Skeletal muscle tissue (tissue), 4 donors: Measurements from ENCODE around the gene AK9. TPM values are rescaled to one million over a fixed set of nuclear protein-coding genes. Genes with fewer than 3 reads are reported as not detected.
"Not testable (repeated sequence)": the region's sequence is repeated elsewhere in the genome, so short reads cannot be mapped to it uniquely, and the experiment has no call there.

Experiments used
- H3K27ac ChIP-seq: one replicate; pipeline ENCODE4 v1.7.0; 2013; ENCODE audit warnings: mild to moderate bottlenecking, low read depth, low read length, inconsistent platforms
- H3K27me3 ChIP-seq, 3 donors: one replicate each; pipeline ENCODE4 v1.7.0; 2013; ENCODE audit warnings: low read length in 3 of 3; ENCODE audit not compliant: control insufficient read depth in 3 of 3, insufficient read depth in 3 of 3
- H3K36me3 ChIP-seq, 3 donors: one replicate each; pipeline ENCODE4 v1.7.0; 2013; ENCODE audit warnings: low read length in 3 of 3; ENCODE audit not compliant: control insufficient read depth in 3 of 3, insufficient read depth in 3 of 3
- H3K4me1 ChIP-seq, 3 donors: one replicate each; pipeline ENCODE4 v1.7.0; 2013; ENCODE audit warnings: low read length in 3 of 3, mild to moderate bottlenecking in 3 of 3; ENCODE audit not compliant: control insufficient read depth in 3 of 3, insufficient read depth in 3 of 3
- H3K4me3 ChIP-seq, 3 donors: one replicate each; pipeline ENCODE4 v1.7.0; 2013; ENCODE audit warnings: low read length in 3 of 3
- H3K9ac ChIP-seq, 3 donors: one replicate each; pipeline ENCODE4 v1.7.0; 2013; ENCODE audit warnings: low read length in 3 of 3, mild to moderate bottlenecking in 3 of 3, moderate library complexity in 2 of 3, low read depth in 1 of 3
- H3K9me3 ChIP-seq, 3 donors: one replicate each; pipeline ENCODE4 v1.7.0; 2013; ENCODE audit warnings: low read length in 3 of 3; ENCODE audit not compliant: control insufficient read depth in 3 of 3
- total RNA-seq: library from RNA; depleted of rRNA; stranded (reverse); fragments of >200 nt; gene quantifications from one replicate; pipeline ENCODE4 v1.2.3, GENCODE V29; 2014
- donor health status: Osteomylitis.

The AK9 gene
- total RNA-seq, 1 donor from 2014 or later = 14.1 TPM

DNA sequence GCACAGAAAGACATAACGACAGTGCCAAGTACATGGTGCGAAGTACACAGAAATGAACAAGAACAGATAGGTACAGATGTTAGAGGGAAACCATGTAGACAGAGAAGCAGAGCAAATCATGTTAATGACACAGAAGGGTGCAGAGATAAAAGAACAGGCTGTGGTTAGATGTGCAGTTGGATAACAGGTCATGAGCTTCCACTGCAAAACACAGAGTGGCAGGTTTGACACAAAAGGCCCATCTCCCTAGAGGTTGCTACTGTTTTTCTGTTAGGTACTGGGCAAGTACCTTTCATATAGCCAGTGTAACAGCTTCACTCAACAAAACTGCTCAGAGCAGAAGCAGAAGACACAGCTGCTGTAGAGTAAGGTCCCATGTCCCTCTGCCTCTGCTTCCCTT lies 84.6 kb downstream of the AK9 start:
- Histone ChIP-seq H3K9ac (no peak overlapping the region), H3K4me1 (no peaks in the 10 kb centered on the region), H3K36me3 (peaks cover 2 to 10% (median 4%) of the 10 kb centered on the region in 3 donors), H3K9me3 (peaks cover 0 to 1% (median 0%) of the 10 kb centered on the region in 3 donors), H3K27me3 (no peaks in the 10 kb centered on the region), H3K27ac (no peak overlapping the region), H3K4me3 (no peak overlapping the region)

DNA sequence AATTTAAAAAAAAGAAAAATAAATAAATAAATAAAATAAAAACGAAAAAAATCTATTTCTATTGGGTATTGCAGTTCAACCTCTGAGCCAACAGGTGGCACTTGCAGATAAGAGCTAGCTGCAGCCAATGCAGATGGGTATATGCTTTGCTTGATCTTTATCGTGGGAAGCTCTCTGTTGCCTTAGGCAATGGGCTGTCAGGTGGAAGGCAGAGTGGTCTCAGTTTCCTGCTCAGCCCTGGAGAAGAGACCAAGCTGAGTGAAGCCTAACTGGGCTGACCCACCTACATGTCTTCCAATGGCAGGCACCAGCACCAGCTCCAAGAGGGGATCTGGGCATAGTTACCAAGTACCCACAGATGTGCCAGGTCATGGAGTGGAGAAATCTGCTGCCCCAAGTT lies 95.0 kb downstream of the AK9 start:
- Histone ChIP-seq H3K36me3 (no peaks in the 10 kb centered on the region), H3K27ac (no peak overlapping the region), H3K9me3 (peaks cover 0 to 4% (median 0%) of the 10 kb centered on the region in 3 donors), H3K4me3 (no peak overlapping the region), H3K4me1 (no peaks in the 10 kb centered on the region), H3K27me3 (no peaks in the 10 kb centered on the region), H3K9ac (no peak overlapping the region)

DNA sequence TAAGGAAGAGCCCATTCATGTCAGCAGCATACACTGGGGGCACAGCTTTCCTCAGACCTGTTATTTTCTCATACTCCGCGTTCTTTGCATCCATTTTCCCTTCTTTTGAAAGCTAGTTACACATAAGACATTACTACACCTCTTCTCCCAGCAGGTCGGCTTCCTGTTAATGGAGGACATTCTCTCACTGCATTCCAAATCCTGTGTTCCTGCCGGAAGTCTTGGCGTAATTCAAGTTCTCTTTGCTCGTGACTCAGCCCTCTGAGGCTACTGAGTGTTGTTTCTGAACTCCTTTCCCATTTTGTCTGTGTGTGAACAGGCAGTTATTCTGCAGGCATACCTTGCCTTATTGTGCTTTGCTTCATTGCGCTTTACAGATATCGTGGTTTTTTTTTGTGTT lies 110.5 kb downstream of the AK9 start:
- no peak overlapping the region for H3K4me3 ChIP-seq
- H3K27ac ChIP-seq = no peak overlapping the region
- H3K4me1 ChIP-seq = no peaks in the 10 kb centered on the region
- H3K36me3 ChIP-seq = peaks cover 0 to 6% (median 0%) of the 10 kb centered on the region in 3 donors
- no peak overlapping the region for H3K9ac ChIP-seq
- H3K9me3 ChIP-seq = no peaks in the 10 kb centered on the region
- no peaks in the 10 kb centered on the region for H3K27me3 ChIP-seq

DNA sequence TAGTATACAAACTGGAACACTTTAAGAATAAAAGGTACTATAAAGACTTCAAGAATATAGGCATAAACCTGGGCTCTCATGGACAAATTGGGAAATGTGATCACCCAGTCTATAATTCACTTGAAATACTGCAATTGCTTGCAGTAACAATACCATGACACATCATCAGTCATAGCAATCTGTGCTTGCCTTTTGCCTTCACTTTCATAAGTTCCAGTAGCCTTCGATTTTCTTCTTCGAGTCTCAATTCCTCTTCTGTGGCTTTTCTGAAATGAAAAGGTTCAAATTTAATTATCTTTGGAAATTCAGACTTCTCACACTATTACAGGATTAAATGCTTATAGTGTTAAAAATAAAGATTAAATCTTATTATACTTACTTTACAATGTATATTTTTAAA lies 111.6 kb downstream of the AK9 start:
- no peak overlapping the region for H3K4me3 ChIP-seq
- H3K27ac ChIP-seq = no peak overlapping the region
- H3K9ac ChIP-seq = no peak overlapping the region
- peaks cover 0 to 6% (median 0%) of the 10 kb centered on the region in 3 donors for H3K36me3 ChIP-seq
- no peaks in the 10 kb centered on the region for H3K27me3 ChIP-seq
- no peaks in the 10 kb centered on the region for H3K9me3 ChIP-seq
- H3K4me1 ChIP-seq = no peaks in the 10 kb centered on the region

DNA sequence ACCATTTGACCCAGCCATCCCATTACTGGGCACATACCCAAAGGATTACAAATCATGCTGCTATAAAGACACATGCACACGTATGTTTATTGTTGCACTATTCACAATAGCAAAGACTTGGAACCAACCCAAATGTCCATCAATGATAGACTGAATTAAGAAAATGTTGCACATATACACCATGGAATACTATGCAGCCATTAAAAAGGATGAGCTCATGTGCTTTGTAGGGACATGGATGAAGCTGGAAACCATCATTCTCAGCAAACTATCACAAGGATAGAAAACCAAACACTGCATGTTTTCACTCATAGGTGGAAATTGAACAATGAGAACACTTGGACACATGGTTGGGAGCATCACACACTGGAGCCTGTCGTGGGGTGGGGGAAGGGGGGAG lies 121.1 kb downstream of the AK9 start:
- H3K4me3 ChIP-seq, H3K27me3 ChIP-seq, H3K9me3 ChIP-seq, H3K27ac ChIP-seq, H3K4me1 ChIP-seq, H3K36me3 ChIP-seq, H3K9ac ChIP-seq: not testable (repeated sequence)

DNA sequence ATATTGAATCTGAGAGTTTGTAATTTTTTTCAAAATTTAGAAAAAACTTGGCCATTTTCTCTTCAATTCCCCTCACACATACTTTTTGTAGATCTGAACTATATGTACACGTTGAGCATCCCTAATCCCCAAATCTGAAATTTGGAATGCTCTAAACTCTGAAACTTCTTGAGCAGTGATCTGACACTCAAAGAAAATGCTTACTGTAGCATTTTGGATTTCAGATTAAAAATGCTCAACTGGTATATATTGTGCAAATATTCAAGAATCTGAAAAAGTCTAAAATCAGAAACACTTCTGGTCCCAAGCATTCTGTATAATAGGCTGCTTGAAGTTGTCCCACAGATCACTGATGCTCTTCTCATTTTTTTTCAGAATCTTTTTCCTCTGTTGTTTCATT lies 129.2 kb downstream of the AK9 start:
- H3K9me3 ChIP-seq = peaks cover 0 to 3% (median 2%) of the 10 kb centered on the region in 3 donors
- no peak overlapping the region for H3K27ac ChIP-seq
- peaks cover 0 to 10% (median 5%) of the 10 kb centered on the region in 3 donors for H3K36me3 ChIP-seq
- no peaks in the 10 kb centered on the region for H3K27me3 ChIP-seq
- no peak overlapping the region for H3K9ac ChIP-seq
- H3K4me1 ChIP-seq = no peaks in the 10 kb centered on the region
- H3K4me3 ChIP-seq = no peak overlapping the region

DNA sequence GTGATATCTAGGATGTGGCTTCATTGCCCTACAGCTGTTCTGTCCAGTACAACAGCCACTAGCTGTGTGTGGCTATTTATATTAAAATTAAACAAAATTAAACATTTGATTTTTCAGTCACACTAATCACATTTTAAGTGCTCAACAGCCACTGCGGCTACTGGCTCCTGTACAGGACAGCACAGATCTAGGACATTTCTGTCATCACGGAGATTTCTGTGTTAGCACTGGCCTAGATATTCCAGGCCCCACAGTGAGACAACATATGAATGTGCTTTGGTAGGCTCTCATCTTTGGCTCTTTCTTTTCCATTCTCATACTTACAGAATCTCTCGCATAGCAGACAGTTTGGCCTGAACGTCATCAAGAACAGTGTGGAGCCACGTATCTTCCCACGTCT lies 159.6 kb downstream of the AK9 start:
- no peak overlapping the region for H3K9ac ChIP-seq
- H3K36me3 ChIP-seq = no peaks in the 10 kb centered on the region
- H3K9me3 ChIP-seq = no peaks in the 10 kb centered on the region
- no peaks in the 10 kb centered on the region for H3K27me3 ChIP-seq
- no peak overlapping the region for H3K27ac ChIP-seq
- no peak overlapping the region for H3K4me3 ChIP-seq
- H3K4me1 ChIP-seq = no peaks in the 10 kb centered on the region

DNA sequence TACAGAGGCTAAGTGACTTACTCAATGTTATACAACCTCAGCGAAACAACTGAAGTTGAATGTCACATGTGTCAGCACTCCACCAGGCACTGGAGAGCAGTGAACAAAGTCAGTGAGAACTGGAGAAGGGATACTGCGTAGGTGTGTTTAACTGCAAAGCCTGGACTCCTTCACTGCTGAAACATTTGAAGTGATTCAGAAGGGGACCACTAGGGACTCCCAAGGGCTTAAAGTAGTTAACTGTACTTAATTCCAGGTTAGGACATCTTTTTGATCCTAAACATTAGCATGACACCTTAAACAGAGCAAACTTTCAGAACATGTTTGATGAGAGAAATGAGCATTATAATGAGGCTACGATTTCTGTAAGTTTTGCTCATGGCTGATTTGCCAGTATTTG lies 163.0 kb downstream of the AK9 start:
- Histone ChIP-seq H3K36me3 (no peaks in the 10 kb centered on the region), H3K27ac (no peak overlapping the region), H3K9me3 (no peaks in the 10 kb centered on the region), H3K4me1 (no peaks in the 10 kb centered on the region), H3K4me3 (no peak overlapping the region), H3K9ac (no peak overlapping the region), H3K27me3 (no peaks in the 10 kb centered on the region)

DNA sequence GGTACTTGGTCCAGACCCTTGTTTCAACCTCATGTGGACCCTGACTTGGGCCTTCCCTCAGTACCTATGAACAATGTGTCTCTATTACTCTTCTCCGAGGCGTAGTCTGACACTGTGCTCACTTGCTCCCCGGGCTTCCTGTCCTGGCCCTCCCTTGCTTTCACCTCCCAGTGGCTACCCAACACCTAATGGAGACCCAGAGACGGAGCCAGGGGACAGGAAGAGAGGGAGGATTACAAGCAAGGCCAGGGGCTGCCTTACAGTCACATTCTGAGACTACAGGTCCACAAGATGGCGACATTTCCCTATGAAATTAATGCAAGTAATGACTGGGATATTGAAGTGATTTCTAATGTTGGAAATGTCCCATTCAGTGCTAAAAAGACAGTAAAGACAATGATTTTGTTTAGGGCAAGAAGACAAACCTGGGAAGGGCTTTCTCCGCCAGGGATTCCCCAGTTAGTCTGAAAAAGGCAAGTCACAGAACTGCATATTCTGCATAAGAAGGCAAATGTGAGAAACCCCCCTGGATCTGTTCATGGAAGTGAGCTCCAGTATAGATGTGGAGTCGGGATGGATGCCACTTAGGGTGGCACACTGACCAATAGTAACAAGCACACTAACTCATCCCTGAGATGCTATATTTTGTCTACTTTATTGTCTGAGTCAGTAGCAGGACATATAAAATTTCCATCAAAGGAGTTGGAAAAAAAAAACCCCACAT lies 163.9 kb downstream of the AK9 start:
- Histone ChIP-seq H3K27ac (no peak overlapping the region), H3K4me1 (no peaks in the 10 kb centered on the region), H3K4me3 (no peak overlapping the region), H3K9me3 (no peaks in the 10 kb centered on the region), H3K36me3 (no peaks in the 10 kb centered on the region), H3K9ac (no peak overlapping the region), H3K27me3 (no peaks in the 10 kb centered on the region)

DNA sequence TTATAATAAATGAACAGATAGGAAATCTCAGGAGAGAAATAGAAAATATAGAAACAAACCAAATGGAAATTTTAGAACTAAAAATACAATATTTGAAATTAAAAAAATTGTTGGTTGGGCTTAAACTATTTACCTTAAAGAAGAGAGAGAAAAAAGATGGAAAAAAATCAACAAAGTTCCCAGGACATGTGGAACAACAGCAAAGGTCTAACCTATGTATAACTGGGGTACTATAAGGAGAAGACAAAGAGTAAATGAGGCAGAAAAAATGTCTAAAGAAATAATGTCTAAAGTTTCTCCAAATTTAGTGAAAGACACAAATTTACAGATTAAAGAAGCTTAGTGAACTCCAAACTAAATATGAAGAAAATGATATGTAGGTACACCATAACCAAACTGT lies 166.9 kb downstream of the AK9 start:
- Histone ChIP-seq H3K9me3 (no peaks in the 10 kb centered on the region), H3K4me1 (no peaks in the 10 kb centered on the region), H3K9ac (no peak overlapping the region), H3K4me3 (no peak overlapping the region), H3K27me3 (no peaks in the 10 kb centered on the region), H3K27ac (no peak overlapping the region), H3K36me3 (no peaks in the 10 kb centered on the region)
